Hair follicular keratinocyte (primary cell): ENCODE data around the gene SRSF5. TPM values are rescaled to one million over a fixed set of nuclear protein-coding genes. Genes with fewer than 3 reads are reported as not detected.

Experiments used
- total RNA-seq: library from RNA; depleted of rRNA; stranded (reverse); fragments of >200 nt; gene quantifications from 2 replicates; pipeline ENCODE4 v1.2.3, GENCODE V29; 2015

SRSF5 gene
- 104 and 120 TPM in 2 replicates for total RNA-seq

GRCh38 chr14:69766984-69767368 is at the start of gene SRSF5:
Gene SRSF5 (plus strand): TSS chr14:69767142. CDS start chr14:69768157, 1,015 bp downstream.

GRCh38 chr14:69796797-69797500 is 30.0 kb downstream of the SRSF5 start, which contains the start of gene SLC10A1:
Gene SLC10A1 (minus strand): TSS chr14:69797241. CDS start chr14:69797155, 86 bp downstream.

Other genes with a start within 250 kb of the SRSF5 start
- not detected in 2 replicates for gene CCDC177, start 192.3 kb upstream of the SRSF5 start, total RNA-seq
- gene SUSD6, start 155.5 kb upstream of the SRSF5 start, total RNA-seq: 13.4 and 26.5 TPM in 2 replicates
- gene SLC10A1, start 30.1 kb downstream of the SRSF5 start, total RNA-seq: not detected in 2 replicates
- gene SMOC1, start 112.3 kb downstream of the SRSF5 start, total RNA-seq: 11.6 and 15.4 TPM in 2 replicates